Calu3 (cell line): ENCODE data around the gene HOXB6. TPM values are rescaled to one million over a fixed set of nuclear protein-coding genes. Genes with fewer than 3 reads are reported as not detected.

Experiments
- BruUV-seq: library from RNA; stranded (reverse); fragments of 400-500 nt; replicated peaks from 2 replicates; lab custom pipeline; 2021; lab: Mats Ljungman, UMichigan
- CTCF ChIA-PET: fragments of 300-600 bp; sonication (Branson Sonifier 250); formaldehyde crosslinking; loops from one replicate; lab custom pipeline; 2022; ENCODE audit warnings: antibody characterized with exemption; lab: Charles Lee
- DNase-seq: peaks from one replicate; pipeline ENCODE4 v3.0.0; 2022
- H3K27ac Mint-ChIP-seq: one replicate; pipeline ENCODE4 v1.8.0; 2022; ENCODE audit warnings: mixed read lengths; ENCODE audit not compliant: unreplicated experiment
- H3K27me3 Mint-ChIP-seq: one replicate; pipeline ENCODE4 v1.8.0; 2022; ENCODE audit warnings: mixed read lengths; ENCODE audit not compliant: unreplicated experiment
- H3K36me3 Mint-ChIP-seq: one replicate; pipeline ENCODE4 v1.8.0; 2022; ENCODE audit warnings: mild to moderate bottlenecking, moderate library complexity, mixed read lengths; ENCODE audit not compliant: insufficient read depth, unreplicated experiment
- H3K4me1 Mint-ChIP-seq: one replicate; pipeline ENCODE4 v1.8.0; 2022; ENCODE audit warnings: mild to moderate bottlenecking, low read depth, mixed read lengths; ENCODE audit not compliant: unreplicated experiment
- H3K4me3 Mint-ChIP-seq: one replicate; pipeline ENCODE4 v1.8.0; 2022; ENCODE audit warnings: mild to moderate bottlenecking, low read depth, moderate library complexity, mixed read lengths; ENCODE audit not compliant: unreplicated experiment
- H3K9me3 Mint-ChIP-seq: one replicate; pipeline ENCODE4 v1.8.0; 2022; ENCODE audit warnings: low read depth, mixed read lengths; ENCODE audit not compliant: unreplicated experiment
- intact Hi-C: fragments of 100-400 bp; cut with micrococcal nuclease; formaldehyde crosslinking; loops from one replicate; pipeline ENCODE4 v1.10.0; 2022; ENCODE audit not compliant: unreplicated experiment
- total RNA-seq: library from RNA; stranded (reverse); gene quantifications from 2 replicates; pipeline ENCODE4 v1.2.3, GENCODE V29; 2022
- TF ChIP-seq, protein P1 (sequence below): fragments of 200-600 bp; IDR thresholded peaks from one replicate; pipeline ENCODE4 v1.8.0; 2022; ENCODE audit warnings: antibody characterized with exemption; ENCODE audit not compliant: unreplicated experiment

The HOXB6 gene
- total RNA-seq, 1 experiment from 2014 or later: 140 TPM

DNA sequence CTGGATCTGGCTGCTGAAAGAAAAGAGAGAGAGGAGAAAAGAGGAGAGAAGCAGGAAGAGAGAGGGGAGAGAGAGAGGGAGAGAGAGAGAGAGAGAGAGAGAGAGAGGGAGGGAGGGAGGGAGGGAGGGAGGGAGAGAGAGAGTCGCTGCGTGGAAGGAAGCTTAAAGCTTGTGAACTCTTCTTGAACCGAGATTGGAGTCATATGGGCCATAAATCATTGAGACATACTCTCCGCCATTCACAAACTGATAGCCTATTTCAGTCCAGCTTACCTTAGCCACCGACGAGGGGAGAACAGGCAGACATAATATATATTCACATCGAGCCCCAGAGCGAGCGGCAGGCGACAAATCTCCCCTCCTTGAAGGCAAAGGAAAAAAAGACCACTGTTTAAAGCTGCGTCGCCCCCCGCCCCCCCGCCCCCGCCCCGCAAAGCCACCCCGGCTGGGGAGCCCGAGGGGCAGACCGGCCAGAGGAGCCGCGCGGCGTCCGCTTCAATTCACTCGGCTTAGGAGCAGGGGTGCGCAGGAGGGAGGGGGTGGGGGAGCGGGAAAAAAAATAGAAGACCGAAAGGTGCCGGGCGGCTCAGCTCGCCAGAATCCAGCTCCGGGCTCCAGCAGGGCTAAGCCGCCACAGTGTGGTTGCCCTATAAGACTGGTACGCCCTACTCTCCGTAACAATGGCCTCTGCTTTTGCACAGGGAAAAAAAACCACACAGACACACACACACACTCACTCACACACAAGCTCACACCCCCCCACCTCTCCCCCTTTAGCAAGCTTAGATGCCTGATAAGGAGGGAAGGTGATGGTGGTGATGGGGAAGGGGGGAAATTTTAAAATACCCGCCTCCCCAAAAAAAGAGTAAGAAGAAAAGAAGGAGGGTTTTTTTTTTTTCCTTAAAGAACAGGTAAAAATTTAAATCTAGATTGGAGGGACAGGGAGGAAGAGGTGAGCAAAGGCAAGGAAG lies 49.2 kb downstream of the HOXB6 start:
- H3K27me3 Mint-ChIP-seq: no peaks in the 10 kb centered on the region
- H3K27ac Mint-ChIP-seq: peak overlapping the region; percentile 47
- BruUV-seq: no TSS peak
- CTCF ChIA-PET: interaction anchor here (0.6 to 1.5 kb wide), 14 partner anchors 9 to 404 kb away, joined by 3 to 6 read pairs (median 3); no protein-coding TSS in a partner anchor
- H3K36me3 Mint-ChIP-seq: peaks cover 87% of the 10 kb centered on the region
- no peaks in the 10 kb centered on the region for H3K9me3 Mint-ChIP-seq
- H3K4me1 Mint-ChIP-seq: peaks cover 66% of the 10 kb centered on the region
- H3K4me3 Mint-ChIP-seq: peak overlapping the region; percentile 64
- DNase-seq: no peak
- TF ChIP-seq, protein P1, sequence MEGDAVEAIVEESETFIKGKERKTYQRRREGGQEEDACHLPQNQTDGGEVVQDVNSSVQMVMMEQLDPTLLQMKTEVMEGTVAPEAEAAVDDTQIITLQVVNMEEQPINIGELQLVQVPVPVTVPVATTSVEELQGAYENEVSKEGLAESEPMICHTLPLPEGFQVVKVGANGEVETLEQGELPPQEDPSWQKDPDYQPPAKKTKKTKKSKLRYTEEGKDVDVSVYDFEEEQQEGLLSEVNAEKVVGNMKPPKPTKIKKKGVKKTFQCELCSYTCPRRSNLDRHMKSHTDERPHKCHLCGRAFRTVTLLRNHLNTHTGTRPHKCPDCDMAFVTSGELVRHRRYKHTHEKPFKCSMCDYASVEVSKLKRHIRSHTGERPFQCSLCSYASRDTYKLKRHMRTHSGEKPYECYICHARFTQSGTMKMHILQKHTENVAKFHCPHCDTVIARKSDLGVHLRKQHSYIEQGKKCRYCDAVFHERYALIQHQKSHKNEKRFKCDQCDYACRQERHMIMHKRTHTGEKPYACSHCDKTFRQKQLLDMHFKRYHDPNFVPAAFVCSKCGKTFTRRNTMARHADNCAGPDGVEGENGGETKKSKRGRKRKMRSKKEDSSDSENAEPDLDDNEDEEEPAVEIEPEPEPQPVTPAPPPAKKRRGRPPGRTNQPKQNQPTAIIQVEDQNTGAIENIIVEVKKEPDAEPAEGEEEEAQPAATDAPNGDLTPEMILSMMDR: no peak
- intact Hi-C loops: no loop called here

DNA sequence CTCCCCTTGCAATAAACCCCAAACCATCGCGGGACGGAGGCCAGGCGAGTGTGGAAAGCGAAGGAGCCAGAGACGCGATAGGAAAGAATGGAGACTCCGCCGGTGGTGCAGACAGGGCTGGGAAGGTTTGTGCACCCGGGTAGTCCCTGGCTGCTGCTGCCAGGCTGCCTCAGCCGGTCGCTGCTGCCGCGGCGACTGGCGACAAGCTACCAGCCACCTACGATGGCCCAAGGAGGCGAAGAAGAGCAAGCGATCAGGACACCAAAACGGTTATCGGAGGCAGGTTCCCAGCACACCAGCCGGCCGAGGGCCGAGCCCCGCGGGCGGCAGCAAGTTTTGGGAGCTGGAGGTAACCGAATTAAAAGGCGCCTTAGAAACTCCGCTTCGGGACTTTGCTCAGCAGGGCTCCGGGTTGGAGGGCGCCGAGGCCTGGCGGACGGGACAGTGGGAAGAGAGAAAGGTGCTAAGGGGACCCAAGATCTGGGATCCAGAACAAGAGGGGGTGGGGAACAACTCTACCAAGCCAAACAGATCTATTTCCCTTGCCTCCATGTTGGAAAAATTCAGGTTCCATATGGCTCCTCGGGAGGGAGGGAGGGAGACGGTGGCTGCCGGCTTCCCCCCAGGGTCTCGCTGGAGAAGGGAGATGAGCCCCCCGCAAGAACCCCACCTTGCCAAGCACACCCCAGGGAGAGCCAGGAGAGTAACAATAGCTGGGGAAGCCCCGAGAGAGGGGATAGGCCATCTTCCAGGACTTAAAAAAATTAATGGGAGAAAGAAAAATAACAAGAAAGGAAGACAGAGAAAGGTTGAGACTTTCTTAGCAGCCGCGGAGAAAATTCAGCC lies 50.2 kb downstream of the HOXB6 start:
- Mint-ChIP-seq H3K27ac (peak overlapping the region; percentile 47), H3K4me3 (peak overlapping the region; percentile 64), H3K9me3 (no peaks in the 10 kb centered on the region), H3K4me1 (peaks cover 57% of the 10 kb centered on the region), H3K36me3 (peaks cover 91% of the 10 kb centered on the region), H3K27me3 (no peaks in the 10 kb centered on the region)
- CTCF ChIA-PET: interaction anchor here (0.6 to 1.5 kb wide), 7 partner anchors 8 to 289 kb away, joined by 3 to 6 read pairs (median 5); no protein-coding TSS in a partner anchor
- intact Hi-C loops: no loop called here
- no peak for DNase-seq
- no TSS peak for BruUV-seq
- TF ChIP-seq, protein P1: no peak

DNA sequence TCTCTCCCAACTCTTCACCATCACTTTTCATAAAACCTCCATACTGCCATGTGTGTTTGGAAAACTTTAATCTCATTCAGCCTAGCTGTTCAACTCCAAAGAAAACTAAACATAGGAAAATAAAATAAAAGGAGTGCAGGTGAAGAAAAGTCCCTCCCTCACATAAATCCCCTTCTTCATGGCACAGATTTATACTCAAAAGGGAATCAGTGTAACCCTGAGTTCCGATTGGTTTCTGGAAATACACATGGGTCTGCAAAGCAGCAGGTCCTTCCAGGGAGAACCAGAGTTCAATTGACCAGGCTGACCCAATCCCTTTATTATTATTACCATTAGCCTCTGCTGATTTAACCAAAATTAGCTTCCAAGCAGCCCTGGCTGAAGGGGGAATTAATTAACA lies 51.0 kb downstream of the HOXB6 start:
- CTCF ChIA-PET: interaction anchor here (0.7 kb wide), 2 partner anchors 8 to 760 kb away, joined by 3 read pairs; no protein-coding TSS in a partner anchor
- no peak for DNase-seq
- Mint-ChIP-seq H3K9me3 (no peaks in the 10 kb centered on the region), H3K27ac (peak overlapping the region; percentile 47), H3K27me3 (no peaks in the 10 kb centered on the region), H3K4me1 (peaks cover 49% of the 10 kb centered on the region), H3K4me3 (peak overlapping the region; percentile 64), H3K36me3 (peaks cover 90% of the 10 kb centered on the region)
- no TSS peak for BruUV-seq
- TF ChIP-seq, protein P1: no peak
- intact Hi-C loops: no loop called here

DNA sequence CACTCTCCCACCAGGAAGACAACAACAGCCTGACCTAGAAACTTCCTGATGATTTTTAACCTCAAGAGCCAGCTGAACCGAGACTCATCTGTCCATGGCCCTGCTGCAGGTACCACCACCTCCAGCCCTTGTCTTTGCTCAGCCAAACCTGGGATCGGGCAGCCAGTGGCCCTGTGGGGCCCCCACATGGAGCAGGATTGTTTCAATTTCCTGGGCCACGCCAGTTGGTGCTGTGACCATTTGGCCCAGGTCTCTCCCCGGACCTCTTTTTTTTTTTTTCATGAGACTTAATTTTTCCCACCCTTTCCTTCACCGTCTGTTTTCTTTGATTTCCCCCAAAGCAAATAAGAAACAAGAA lies 51.6 kb downstream of the HOXB6 start:
- peak overlapping the region; percentile 47 for H3K27ac Mint-ChIP-seq
- no peak for DNase-seq
- H3K27me3 Mint-ChIP-seq: no peaks in the 10 kb centered on the region
- TF ChIP-seq, protein P1: no peak
- peak overlapping the region; percentile 64 for H3K4me3 Mint-ChIP-seq
- BruUV-seq: no TSS peak
- no peaks in the 10 kb centered on the region for H3K9me3 Mint-ChIP-seq
- intact Hi-C loops: no loop called here
- CTCF ChIA-PET: no interaction called here
- H3K36me3 Mint-ChIP-seq: peaks cover 90% of the 10 kb centered on the region
- H3K4me1 Mint-ChIP-seq: peaks cover 42% of the 10 kb centered on the region
